ENCODE data around the gene ATP11A.
"Not testable (repeated sequence)": the region's sequence is repeated elsewhere in the genome, so short reads cannot be mapped to it uniquely, and the experiment has no call there.

ATP11A gene

GRCh38 chr13:112841303-112842015, 151.6 kb downstream of the ATP11A start:
- DNase-seq (ENCODE audit: low spot score) = not testable (repeated sequence)

GRCh38 chr13:112842343-112842856, 152.6 kb downstream of the ATP11A start:
- no peak for DNase-seq (ENCODE audit: low spot score)

- DNase-seq (ENCODE audit: low spot score) = no peak
These were observed 153.1 kb downstream of the ATP11A start for GRCh38 chr13:112842931-112843391.

GRCh38 chr13:112843392-112844111, 153.7 kb downstream of the ATP11A start:
- no peak for DNase-seq (ENCODE audit: low spot score)

GRCh38 chr13:112844411-112844810, 154.6 kb downstream of the ATP11A start:
- no peak for DNase-seq (ENCODE audit: low spot score)

GRCh38 chr13:112844879-112845278, 155.0 kb downstream of the ATP11A start:
- no peak for DNase-seq (ENCODE audit: low spot score)

GRCh38 chr13:112845511-112846144, 155.8 kb downstream of the ATP11A start:
- DNase-seq (ENCODE audit: low spot score) = no peak

- DNase-seq (ENCODE audit: low spot score) = no peak
These were observed 156.7 kb downstream of the ATP11A start for GRCh38 chr13:112846411-112847115.

GRCh38 chr13:112849500-112849899, 159.7 kb downstream of the ATP11A start:
- no peak for DNase-seq (ENCODE audit: low spot score)

GRCh38 chr13:112850273-112850672, 160.4 kb downstream of the ATP11A start:
- no peak for DNase-seq (ENCODE audit: low spot score)

- no peak for DNase-seq (ENCODE audit: low spot score)
These were observed 161.5 kb downstream of the ATP11A start for GRCh38 chr13:112851107-112852038.

GRCh38 chr13:112852392-112852791, 162.6 kb downstream of the ATP11A start:
- DNase-seq (ENCODE audit: low spot score) = no peak

- DNase-seq (ENCODE audit: low spot score) = no peak
These were observed 163.0 kb downstream of the ATP11A start for GRCh38 chr13:112852808-112853207.

- no peak for DNase-seq (ENCODE audit: low spot score)
These were observed 164.5 kb downstream of the ATP11A start for GRCh38 chr13:112854321-112854720.

- DNase-seq (ENCODE audit: low spot score) = no peak
These were observed 166.0 kb downstream of the ATP11A start for GRCh38 chr13:112855859-112856258.

- DNase-seq (ENCODE audit: low spot score) = no peak
These were observed 168.2 kb downstream of the ATP11A start for GRCh38 chr13:112857914-112858490.

GRCh38 chr13:112859128-112859816, 169.4 kb downstream of the ATP11A start:
- DNase-seq (ENCODE audit: low spot score) = no peak

GRCh38 chr13:112859817-112860190, 170.0 kb downstream of the ATP11A start:
- peak; percentile 83 for DNase-seq (ENCODE audit: low spot score)

GRCh38 chr13:112861876-112862615, 172.2 kb downstream of the ATP11A start:
- DNase-seq (ENCODE audit: low spot score) = no peak

Data from kidney capillary endothelial cell (primary cell).